ENCODE measurements around the gene ADTRP.
"Not testable (repeated sequence)": the region's sequence is repeated elsewhere in the genome, so short reads cannot be mapped to it uniquely, and the experiment has no call there.

The ADTRP gene

DNA sequence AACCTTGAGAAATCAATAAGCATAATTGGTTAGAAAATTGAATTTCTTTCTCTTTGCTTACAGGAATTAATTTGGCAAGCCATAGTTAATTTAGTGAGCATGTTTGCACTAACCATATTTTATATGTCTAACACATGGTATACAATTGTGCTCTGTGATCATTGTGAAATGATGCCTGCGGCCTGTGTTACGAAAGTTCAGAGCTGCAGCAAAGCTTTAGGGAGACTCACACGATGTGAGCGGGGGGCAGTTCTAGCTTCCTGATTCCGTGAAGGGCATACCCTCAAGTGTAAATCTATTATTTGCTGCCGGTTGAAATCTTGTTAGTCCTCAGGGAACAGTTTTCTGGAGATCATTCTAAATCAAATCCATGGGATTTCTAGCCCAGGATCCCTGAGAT lies 25.5 kb upstream of the ADTRP start:
- in situ Hi-C loops (cut with MboI; ENCODE audit: low sequenced_read_pairs): no loop called here

DNA sequence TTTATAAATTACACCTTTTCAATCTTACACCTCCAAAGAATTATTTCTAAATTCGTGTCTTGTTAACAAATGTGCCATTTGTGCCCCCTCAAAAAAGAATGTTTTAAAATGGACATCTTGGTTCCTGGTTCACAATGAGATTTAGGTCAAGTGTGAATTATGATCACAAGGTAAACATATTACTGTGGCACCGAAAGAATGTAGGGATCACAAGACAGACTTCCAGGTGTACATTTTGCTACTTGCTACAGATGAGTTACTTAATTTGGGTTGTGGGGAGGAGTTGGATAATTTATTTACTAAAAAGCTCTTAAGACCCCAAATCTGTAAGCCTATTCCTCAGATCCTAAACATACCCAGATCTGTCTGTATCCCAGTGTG lies 25.0 kb upstream of the ADTRP start:
- in situ Hi-C loops (cut with MboI; ENCODE audit: low sequenced_read_pairs): no loop called here

DNA sequence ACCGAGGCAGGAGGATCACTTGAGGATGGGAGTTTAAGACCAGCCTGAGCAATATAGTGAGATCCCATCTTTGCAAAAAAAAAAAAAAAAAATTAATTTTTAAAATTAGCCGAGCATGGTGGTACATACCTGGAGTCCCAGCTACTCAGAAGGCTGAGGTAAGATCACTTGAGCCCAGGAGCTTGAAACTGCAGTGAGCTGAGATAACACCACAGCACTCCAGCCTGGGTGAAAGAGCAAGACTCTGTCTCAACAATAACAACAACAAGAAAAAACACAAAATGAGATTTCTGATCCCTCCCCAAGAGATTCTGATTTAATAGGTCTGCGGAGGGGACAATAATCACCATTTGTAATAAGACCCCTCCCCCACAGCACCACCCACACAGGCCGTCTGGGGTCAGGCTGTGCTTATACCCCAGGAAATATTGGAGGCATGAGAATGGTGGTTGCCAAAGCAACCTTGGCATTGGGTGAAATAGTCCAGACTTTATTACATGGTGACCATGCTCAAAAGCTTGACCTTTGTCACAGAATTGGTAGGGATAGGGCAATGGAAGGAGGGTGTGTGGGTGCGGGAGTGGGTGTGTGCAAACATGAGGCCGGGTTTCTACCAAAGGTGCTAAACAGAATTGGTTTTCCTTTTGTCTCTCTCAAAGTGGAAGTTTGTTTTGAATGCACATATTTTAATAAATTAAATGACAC lies 24.4 kb upstream of the ADTRP start:
- in situ Hi-C loops (cut with MboI; ENCODE audit: low sequenced_read_pairs): no loop called here

DNA sequence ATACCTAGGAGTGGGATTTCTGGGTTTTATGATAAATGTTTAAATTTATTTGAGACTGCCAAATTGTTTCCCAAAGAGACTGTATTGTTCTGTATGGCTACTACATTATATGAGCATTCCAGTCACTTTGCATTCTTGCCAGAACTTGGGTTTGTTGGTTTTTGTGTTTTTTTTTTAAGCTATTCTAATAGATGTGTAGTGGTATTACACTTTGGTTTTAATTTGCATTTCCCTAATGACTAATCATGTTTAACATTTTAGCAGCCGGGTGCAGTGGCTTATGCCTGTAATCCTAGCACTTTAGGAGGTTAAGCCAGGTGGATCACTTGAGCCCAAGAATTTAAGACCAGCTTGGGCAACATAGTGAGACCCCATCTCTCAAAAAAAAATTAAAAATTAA lies 21.9 kb upstream of the ADTRP start:
- in situ Hi-C loops (cut with MboI; ENCODE audit: low sequenced_read_pairs): not testable (repeated sequence)

DNA sequence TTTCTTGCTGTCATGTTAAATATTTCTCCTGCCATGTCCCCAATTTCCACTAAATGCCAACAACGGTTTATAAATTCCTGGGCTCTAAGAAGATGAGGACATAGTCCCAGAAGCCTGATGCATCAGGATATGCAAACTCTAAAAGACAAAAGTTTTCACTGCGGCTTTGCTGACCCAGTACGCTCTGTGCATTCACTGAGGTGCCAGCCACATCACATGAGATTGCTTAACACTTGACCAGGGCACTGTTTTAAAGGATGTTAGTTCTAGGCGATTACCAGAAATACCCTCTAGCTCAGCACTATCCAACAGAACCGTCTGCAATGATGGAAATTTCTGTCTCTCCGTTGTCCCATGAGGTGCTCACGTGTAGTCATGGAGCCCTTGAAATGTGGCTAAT lies 19.9 kb upstream of the ADTRP start:
- in situ Hi-C loops (cut with MboI; ENCODE audit: low sequenced_read_pairs): no loop called here

DNA sequence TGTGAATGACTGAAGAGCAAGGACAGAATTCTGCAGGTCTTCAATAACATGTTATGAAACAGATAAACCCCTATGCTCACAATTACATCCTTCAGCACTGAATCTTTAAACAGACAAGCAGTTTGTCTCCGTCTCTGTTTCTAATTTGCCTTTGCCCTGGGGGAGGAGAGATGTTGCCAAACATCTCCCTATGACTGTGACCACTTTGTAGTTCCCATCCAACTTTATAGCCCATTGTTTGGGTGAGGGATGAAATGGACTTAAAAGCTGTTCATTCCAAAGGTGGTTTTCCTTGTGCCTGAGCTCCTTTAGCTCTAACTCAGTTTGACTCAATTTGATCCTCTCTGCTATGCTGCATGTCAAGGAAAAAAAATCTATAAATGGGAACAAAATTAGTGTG lies 19.5 kb upstream of the ADTRP start:
- in situ Hi-C loops (cut with MboI; ENCODE audit: low sequenced_read_pairs): no loop called here

DNA sequence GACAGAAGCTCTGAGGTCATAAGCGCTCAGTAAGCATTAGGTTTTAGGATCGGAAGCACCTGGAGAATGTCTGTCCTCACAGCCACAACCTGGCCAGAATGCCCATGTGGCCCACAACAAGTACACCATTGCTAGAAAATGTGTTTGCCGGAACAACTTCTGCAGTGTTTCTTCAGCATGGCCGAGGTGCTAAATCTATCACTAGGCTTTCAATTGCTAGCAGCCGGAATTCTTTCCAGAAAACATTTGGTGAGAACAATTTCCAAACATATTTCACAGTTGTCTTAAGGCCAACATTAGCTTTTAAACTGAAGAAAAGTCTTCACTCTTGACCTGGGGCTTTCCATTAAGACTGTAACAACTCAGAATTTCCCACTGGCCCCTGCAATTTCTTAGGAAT lies 18.2 kb upstream of the ADTRP start:
- in situ Hi-C loops (cut with MboI; ENCODE audit: low sequenced_read_pairs): no loop called here

DNA sequence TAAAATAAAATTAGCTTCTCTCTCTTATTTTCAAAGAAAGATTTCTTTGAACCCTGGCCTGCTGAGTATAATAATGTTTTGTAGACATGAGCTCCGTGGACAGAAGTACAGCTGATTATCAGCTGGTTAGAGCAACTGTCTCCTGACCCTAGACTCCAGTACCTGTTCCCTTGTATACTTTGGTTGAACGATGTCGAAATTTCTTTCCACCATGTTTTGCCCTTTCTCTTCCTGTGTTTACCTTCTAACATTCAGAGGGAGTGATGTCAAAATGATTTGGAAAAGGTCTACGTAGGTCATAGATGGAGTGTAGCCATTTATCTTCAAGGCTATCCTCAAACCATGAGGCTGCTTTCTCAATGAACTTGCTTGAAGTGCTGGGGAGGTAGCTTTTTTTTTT lies 16.8 kb upstream of the ADTRP start:
- in situ Hi-C loops (cut with MboI; ENCODE audit: low sequenced_read_pairs): no loop called here

DNA sequence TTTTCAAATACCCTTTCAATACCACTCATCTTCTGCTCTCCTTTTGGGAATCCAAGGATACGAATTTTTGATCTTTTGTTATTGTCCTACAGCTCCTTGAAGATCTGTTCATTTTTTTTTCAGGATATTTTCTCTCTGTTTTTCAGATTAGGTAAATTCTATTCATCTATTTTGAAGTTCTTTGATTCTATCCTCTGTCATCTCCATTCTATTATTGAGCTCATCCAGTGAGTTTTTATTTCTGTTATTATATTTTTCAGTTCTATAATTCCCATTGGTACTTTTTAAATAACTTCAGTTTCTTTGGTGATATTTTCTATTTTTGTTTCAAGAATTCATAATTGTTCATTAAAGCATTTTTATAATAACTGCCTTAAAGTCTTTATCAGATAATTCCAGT lies 14.7 kb upstream of the ADTRP start:
- in situ Hi-C loops (cut with MboI; ENCODE audit: low sequenced_read_pairs): no loop called here

DNA sequence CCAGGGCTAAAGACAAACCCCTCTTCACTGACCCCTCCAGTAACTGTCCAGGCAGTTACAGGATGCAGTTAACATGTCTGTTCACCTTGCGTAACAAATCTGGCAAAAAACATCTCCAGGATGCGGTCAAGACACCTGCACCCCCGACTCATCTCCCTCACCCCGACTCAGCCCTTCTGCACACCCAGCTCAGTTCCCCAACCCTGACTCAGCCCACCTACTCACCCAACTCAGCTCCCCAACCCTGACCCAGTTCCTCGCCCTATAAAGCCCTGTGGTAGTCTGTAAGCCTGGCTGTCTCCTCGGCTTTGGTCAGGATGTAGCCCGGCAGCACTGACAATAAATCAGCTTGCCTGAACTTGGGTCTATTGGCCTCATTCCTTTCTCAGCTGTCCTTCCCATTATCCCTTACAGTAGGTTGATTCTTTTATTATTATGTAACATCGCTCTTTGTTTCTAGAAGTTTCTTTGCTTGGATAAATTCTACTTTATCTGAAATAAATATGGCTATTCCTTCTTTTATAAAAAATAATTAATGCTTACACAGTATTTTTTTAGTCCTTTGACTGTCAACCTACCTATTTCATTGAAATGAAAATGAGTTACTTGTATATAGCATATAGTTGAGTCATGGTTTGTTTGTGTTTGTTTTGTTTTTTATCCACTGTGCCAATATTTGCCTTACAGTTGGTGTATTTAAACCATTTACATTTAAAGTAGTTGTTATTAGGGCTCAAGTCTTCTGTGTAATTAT lies 12.9 kb upstream of the ADTRP start:
- in situ Hi-C loops (cut with MboI; ENCODE audit: low sequenced_read_pairs): no loop called here

DNA sequence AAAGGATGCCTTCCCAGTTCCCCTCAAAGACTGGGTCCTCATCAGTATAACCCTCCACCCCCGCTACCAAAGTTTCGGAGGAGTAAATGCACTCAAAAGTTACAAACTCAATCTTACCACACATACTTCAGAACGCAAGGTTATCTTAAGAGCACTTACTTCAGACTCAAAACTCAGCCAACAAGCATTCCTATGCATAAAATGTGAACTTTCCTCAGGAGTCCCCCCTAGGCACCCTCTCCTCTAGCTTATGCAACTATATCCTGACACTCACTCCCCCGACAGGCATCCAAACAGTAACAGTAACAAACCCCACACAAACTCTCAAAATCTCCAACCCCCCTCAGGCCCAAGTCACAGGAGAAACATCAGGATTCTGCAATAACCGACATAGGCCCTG lies 11.1 kb upstream of the ADTRP start:
- in situ Hi-C loops (cut with MboI; ENCODE audit: low sequenced_read_pairs): no loop called here

DNA sequence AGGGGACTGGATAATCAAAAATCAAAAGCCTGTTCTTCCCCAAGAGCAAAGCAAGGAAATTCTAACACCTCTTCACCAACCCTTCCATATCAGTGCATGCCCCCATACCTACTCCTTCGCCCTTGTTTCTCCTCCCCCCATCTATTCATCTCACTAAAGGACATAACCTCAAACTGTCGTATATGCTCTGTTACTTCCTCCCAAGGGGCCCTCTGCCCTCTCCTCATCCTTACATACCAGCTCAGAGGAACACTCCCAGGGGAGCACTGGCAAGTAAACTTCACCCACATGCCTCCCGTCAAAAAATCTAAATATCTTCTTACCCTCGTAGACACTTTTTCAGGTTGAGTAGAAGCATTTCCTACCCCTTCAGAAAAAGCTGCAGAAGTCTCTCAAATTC lies 9.4 kb upstream of the ADTRP start:
- in situ Hi-C loops (cut with MboI; ENCODE audit: low sequenced_read_pairs): no loop called here

DNA sequence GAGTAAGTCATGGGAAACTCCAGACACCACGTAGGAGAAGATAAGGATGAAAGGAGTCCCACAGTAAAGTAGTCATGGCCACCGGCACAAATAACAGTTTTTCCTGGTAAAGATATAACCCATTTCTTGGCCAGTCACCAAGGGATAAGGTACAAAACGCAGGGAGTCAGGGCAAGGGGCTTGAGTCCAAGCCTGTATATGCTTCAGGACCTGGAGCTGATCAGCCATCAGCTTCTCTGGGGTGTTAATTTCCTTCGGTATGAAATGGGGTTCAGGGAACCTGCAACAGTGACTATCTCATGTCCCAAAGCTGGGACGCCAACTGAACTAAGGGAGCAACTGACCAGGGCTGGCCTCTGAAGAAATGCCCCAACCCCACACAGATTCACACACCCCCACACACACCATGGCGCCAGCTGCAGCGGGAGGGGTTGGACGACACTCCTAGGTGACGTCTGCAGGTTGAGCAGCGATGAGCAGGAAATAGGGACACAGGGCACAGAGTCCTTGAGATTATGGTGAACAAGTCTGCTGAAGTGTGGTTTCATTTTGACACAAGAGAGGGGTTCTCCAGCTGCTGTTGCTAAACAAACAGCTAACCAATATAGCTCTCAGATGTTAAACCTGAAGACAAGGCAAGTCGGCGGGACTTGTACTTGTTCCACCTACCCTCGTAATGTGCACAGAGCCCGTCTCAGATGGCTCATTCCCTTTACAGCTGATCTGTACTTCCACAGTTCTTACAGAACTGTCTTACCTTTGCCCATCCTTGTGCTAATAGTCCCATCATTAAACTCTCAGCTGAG lies 7.4 kb upstream of the ADTRP start:
- in situ Hi-C loops (cut with MboI; ENCODE audit: low sequenced_read_pairs): no loop called here

DNA sequence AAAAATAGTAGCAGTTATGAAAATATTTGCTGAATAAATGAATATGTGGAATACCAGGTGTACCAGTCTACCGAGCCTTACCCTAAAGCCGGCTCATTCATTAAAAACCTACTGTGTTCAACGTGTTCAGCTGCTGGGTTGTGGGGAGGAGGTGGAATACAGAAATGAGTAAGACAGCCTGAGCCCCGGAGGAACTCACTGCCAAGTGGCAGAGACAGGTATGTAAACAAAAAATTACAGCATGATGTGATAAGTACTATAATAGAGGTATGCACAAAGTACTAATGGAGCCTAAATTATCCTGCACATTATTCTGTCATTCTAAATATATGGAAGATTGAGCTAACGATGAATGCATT lies 6.8 kb upstream of the ADTRP start:
- in situ Hi-C loops (cut with MboI; ENCODE audit: low sequenced_read_pairs): no loop called here

DNA sequence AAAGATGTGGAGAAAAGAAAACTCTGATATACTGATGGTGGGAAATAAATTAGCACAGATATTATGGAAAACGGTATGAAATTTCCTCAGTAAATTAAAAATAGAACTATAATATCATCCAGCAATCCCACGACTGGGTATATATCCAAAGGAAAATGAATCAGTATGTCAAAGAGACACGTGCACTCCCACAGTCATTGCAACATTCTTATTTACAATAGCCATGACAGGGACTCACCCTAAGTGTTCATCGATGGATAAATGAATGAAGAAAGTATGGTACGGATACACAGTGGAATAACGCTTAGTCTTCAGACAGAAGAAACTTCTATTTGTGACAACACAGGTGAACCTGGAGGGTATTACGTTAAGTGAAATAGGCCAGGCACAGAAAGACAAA lies 5.7 kb upstream of the ADTRP start:
- in situ Hi-C loops (cut with MboI; ENCODE audit: low sequenced_read_pairs): no loop called here

DNA sequence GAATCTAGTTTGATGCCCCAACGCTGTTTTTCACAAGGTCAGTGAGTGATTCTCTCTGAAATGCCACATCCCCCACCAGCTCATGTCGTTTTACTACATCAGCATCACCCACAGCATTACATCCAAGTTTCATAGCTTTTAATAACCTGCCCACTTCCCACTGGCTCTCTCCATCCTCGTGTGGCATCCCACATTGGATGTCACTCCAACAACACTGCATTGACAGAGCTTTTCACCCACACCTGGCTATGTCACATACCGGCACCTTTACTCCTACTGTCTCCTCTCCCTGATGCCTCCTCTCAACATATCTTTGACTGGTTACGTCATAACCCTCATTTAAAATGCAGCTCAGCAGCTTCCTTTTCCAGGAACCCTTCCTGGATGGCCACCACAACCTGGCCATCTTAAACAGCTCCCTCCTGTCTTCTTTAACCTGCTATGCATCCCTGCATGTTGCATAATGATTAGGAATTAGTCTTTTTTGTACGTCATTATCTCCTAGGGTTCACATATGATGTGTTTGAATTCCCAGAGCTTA lies 5.0 kb upstream of the ADTRP start:
- in situ Hi-C loops (cut with MboI; ENCODE audit: low sequenced_read_pairs): no loop called here

DNA sequence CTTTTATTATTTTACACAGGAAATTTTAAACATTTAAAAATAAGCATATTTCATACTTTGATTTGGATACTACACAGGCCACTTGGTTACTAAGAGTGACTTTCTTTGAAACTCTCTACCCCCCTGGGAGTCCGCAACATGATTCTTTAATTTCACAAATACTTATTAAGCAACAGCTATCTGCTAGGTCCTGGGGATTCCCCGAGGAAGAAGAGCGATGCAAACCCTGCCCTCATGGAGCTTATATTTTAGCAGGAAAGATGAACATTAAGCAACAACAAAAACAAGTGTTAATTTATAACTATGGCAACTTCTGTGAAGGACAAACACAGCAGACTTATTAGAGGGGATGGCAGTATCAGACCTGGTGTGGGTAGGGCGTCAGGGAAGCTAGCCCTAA lies 3.9 kb upstream of the ADTRP start:
- in situ Hi-C loops (cut with MboI; ENCODE audit: low sequenced_read_pairs): no loop called here

DNA sequence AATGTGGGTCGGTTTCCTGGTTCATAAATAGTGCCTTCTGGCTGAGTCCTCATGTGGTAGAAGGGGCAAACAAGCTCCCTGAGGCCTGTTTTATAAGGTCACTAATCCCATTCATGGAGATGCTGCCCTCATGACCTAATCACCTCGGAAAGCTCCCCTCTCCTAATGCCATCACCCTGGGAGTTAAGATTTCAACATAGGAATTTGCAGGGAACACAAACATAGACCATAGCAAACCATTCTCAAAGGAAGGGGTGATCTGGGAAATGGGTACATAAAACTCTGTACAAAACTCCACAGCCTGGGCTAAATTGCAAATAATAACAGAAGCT lies 1.5 kb upstream of the ADTRP start:
- in situ Hi-C loops (cut with MboI; ENCODE audit: low sequenced_read_pairs): no loop called here

DNA sequence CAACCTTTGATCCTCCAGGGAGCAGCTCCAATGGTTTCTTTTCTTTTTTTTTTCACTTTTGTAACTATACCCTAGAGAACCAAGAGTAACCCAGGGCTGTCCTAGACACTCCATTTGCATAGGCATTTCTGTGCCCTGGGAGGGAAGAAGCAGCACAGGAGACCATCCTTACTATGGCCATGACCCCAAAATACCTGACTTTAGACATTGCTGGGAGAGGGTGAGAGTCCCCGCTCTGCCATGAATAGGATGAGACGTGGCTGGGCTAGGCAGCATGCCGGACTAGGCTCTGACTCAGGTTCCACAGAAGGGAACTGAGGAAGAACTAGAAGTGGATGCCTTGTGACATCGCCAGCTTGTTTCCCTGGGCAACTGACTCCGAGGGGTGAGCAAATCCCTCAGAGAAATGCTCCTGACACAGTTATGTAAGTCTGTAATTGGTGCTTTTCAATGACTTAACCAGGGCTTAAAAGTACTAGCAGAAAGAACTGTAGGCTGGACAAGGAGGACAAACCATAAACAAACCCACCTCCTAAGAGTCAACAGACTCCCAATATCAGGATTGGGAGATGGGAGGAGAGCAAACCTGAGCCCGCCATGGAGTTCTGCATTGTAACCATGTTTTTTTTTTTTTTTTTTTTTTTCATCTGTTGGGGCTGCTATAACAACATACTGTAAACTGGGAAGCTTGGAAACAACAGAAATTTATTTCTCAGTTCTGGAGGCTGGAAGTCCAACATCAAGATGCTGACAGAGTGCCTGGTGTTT lies 910 bp upstream of the ADTRP start:
- in situ Hi-C loops (cut with MboI; ENCODE audit: low sequenced_read_pairs): no loop called here

DNA sequence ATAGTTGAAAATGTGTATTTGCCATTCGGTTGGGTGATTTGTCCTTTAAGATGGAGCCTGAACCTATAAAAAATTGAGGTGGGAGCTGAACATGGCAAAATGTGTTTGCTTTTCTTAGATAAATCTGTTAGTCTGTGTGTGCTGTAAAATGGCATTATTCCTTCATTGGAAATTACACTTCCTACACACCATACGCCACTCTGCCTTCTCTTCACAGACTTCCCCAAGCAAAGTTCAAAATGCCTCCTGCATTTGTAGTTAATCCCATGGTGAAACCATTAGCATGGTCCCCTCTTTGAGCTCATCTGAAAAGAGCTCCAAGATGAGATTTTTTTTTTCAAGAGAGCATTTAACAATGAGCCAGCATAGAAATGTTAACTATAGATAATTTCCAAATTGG lies 567 bp downstream of the ADTRP start:
- in situ Hi-C loops (cut with MboI; ENCODE audit: low sequenced_read_pairs): no loop called here

DNA sequence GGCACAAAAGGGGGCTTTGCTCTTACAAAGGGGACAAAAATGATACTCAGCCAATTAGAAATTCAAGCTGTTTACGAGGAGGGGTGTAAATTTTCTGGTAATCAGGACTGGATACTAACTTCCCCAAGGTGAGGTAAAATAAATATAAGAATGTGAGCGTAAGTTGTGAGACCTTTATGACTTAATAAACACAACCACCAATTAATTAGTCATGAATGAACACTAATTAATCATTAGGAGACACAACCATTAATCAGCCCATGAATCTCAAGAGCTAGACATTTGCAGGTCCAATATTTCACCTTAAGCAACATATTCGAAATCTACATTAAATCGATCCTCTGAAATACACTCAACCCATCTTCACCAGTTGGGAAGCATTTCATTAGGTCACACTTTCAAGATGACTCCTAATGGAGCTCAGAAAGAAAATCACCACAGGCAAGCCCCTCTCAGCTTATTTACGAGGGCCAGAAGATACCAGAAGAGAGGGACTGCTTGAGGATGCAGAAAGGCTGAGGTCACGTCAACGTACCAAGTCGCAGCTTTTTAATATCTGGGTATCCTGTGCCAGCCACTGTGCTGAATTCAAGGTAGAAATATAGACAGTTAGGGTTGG lies 2.7 kb downstream of the ADTRP start:
- in situ Hi-C loops (cut with MboI; ENCODE audit: low sequenced_read_pairs): no loop called here

Data from HL-60/S4 treated with phorbol 12-myristate 13-acetate at 8.2 ng/mL for 4 days and 3 days (cell line).